Uterus (tissue), 2 donors: ENCODE data around the gene BDKRB2.

Experiments used
- CTCF ChIP-seq, 4 experiments: fragments of 200-600 bp in 2 of 4; fragments of 450-650 bp in 2 of 4; sonication (generic) in 2 of 4; IDR thresholded peaks; one replicate each; pipeline ENCODE4 v1.5.1; 2016 to 2019; ENCODE audit warnings: antibody characterized with exemption in 4 of 4, mild to moderate bottlenecking in 2 of 4, moderate library complexity in 1 of 4
- POLR2A ChIP-seq, 2 donors: fragments of 450-650 bp; IDR thresholded peaks; one replicate each; pipeline ENCODE4 v1.6.1; 2016; ENCODE audit warnings: antibody characterized with exemption in 2 of 2, mild to moderate bottlenecking in 1 of 2, moderate library complexity in 1 of 2

- TF ChIP-seq CTCF (IDR thresholded peaks at IDR 0.05), result no peak
- TF ChIP-seq POLR2A (IDR thresholded peaks at IDR 0.05), result no peak
Measured at GRCh38 chr14:96273629-96274028, 69.0 kb downstream of the BDKRB2 start.
